ENCODE results near the gene NKAPL.
"Not testable (repeated sequence)": the region's sequence is repeated elsewhere in the genome, so short reads cannot be mapped to it uniquely, and the experiment has no call there.

NKAPL gene

GRCh38 chr6:28303570-28303969, 44.5 kb downstream of the NKAPL start:
- no peak for DNase-seq

DNA sequence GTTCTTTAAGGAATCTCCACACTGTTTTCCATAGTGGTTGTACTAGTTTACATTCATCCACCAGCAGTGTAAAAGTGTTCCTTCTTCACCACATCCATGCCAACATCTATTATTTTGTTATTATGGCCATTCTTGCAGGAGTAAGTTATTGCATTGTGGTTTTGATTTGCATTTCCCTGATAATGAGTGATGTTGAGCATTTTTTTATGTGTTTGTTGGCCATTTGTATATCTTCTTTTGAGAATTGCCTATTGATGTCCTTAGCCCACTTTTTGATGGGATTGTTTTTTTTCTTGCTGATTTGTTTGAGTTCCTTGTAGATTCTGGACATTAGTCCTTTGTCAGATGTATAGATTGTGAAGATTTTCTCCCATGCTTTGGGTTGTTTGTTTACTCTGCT, 47.3 kb downstream of the NKAPL start:
- not testable (repeated sequence) for DNase-seq

All from NCI-H345 (cell line).